ENCODE results near the gene FBXO7. TPM values are rescaled to one million over a fixed set of nuclear protein-coding genes. Genes with fewer than 3 reads are reported as not detected.
A peak's percentile ranks its signal among the peaks of the same experiment; 100 is the strongest.

FBXO7 gene
- total RNA-seq, 1 donor from 2014 or later: 93.8 TPM

DNA sequence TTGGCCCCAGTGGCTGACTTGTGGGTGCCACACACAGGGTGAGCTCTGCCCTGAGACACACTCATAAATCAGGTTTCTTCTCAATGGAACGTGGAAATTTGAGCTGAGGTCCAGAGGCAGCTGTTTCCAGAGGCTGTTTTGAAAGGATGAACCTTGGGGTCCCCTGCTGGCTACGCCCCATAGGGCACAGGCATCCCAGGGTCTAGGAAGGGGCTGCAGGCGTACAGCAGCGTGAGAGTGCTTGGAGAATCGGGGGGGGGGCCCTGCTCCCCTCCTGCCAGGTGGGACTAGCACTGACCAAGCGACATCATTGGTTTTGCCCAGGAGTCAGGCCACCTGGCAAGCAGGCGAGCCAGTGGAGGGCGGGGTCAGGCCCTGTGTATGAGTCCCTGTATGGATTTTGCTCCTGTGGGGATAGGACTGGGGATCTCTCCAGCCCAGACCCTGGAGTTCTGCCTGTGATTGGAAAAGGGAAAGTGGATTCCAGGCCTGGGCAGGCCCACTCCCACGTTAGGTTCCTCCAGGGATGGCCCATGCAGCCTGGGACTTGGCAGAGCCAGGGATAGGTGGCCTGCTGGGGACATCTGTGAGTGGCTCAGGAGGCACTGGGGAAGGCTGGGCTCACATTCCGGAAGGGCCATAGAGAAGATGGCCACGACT is 61.0 kb downstream of the FBXO7 start:
- Mint-ChIP-seq H3K36me3 (ENCODE audit: low read depth, unreplicated experiment) (peaks cover 3% of the 10 kb centered on the region), H3K4me3 (ENCODE audit: unreplicated experiment) (no peak overlapping the region), H3K4me1 (ENCODE audit: unreplicated experiment) (peaks cover 25% of the 10 kb centered on the region), H3K27me3 (ENCODE audit: unreplicated experiment) (peaks cover 8% of the 10 kb centered on the region), H3K27ac (ENCODE audit: unreplicated experiment) (no peak overlapping the region), H3K9me3 (ENCODE audit: unreplicated experiment) (no peaks in the 10 kb centered on the region)
- no peak for DNase-seq (ENCODE audit: low spot score)
- TF ChIP-seq CTCF (IDR thresholded peaks at IDR 0.05; ENCODE audit: unreplicated experiment): no peak

DNA sequence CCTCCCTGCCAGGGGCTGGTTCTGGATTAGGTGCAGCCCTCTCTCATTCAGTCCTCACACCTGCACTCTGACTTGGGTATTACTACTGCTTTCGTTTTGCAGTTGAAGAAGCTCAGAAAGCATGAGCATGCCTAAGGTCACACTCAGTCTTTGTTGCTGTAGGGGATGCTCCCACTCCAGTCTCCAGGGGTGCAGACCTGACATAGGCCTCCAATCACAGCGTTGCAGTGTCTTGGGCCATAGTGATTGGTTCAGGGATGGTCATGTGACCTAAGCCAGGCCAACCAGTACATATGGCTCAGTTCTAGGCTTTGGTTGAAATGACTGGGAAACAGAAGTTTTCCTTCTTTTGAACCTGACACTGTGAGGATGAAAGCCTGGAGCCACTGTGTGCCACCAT is 61.7 kb downstream of the FBXO7 start:
- no peak overlapping the region for H3K4me3 Mint-ChIP-seq (ENCODE audit: unreplicated experiment)
- TF ChIP-seq CTCF (IDR thresholded peaks at IDR 0.05; ENCODE audit: unreplicated experiment): no peak
- peaks cover 6% of the 10 kb centered on the region for H3K27me3 Mint-ChIP-seq (ENCODE audit: unreplicated experiment)
- H3K27ac Mint-ChIP-seq (ENCODE audit: unreplicated experiment): no peak overlapping the region
- DNase-seq (ENCODE audit: low spot score): no peak
- peaks cover 3% of the 10 kb centered on the region for H3K36me3 Mint-ChIP-seq (ENCODE audit: low read depth, unreplicated experiment)
- peaks cover 25% of the 10 kb centered on the region for H3K4me1 Mint-ChIP-seq (ENCODE audit: unreplicated experiment)
- H3K9me3 Mint-ChIP-seq (ENCODE audit: unreplicated experiment): no peaks in the 10 kb centered on the region

DNA sequence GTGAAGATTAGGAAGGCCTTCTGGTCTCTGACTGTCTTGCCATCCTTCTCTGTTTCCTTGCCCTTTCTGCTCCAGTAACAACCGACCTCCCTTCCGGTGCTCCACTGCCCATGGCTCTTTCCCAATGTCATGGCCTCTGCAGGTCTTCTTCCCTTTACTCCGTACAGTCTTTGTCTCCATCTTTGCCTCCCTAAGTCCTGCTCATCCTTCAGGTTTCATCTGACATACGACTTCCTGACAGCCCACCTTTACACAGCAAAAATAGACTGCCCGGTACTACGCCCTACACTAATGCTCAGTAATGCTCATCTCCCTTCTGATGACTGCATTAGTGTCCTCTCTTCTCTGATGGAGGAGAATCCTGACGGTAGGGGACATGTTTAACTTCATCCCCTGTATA is 63.9 kb downstream of the FBXO7 start:
- Mint-ChIP-seq H3K4me1 (ENCODE audit: unreplicated experiment) (peaks cover 15% of the 10 kb centered on the region), H3K9me3 (ENCODE audit: unreplicated experiment) (no peaks in the 10 kb centered on the region), H3K27ac (ENCODE audit: unreplicated experiment) (no peak overlapping the region), H3K27me3 (ENCODE audit: unreplicated experiment) (peaks cover 8% of the 10 kb centered on the region), H3K4me3 (ENCODE audit: unreplicated experiment) (no peak overlapping the region), H3K36me3 (ENCODE audit: low read depth, unreplicated experiment) (peaks cover 3% of the 10 kb centered on the region)
- DNase-seq (ENCODE audit: low spot score): no peak
- no peak for TF ChIP-seq CTCF (IDR thresholded peaks at IDR 0.05; ENCODE audit: unreplicated experiment)

DNA sequence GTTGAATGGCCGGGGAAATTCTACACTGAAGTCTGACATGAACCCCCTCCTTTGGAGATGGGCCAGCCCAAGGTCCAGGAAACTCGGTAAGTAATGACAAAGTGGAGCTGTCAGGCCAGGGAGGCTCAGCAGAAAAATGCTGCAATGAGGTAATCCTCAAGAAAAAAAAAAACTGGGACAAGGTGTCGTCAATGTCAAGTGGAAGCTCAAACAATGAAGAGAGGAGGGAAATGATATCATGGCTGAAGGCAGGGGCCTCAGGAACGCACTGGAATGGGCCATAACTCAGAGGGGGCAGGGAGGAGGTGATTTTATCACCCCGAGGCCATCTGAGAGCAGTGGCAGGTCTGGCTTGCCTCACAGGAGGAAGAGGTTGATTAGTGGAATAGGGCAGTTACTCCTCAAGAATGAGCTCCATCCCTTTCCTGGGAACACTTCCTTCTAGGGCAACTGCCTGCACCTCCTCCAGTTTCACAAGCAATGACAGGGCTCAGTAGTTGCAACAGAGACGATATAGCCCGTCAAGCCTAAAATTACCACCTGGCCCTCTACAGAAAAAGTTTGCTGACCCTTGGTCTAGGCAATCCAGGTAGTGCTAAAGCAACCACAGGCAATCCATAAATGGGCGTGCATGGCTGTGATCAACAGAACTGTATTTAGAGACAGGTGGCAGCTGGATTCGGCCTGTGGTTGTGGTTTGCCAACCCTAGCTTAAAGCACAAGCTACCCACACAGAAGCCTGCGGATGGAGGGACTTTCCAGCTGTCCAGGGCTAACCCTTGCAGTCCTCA is 65.2 kb downstream of the FBXO7 start:
- Mint-ChIP-seq H3K36me3 (ENCODE audit: low read depth, unreplicated experiment) (peaks cover 3% of the 10 kb centered on the region), H3K27me3 (ENCODE audit: unreplicated experiment) (peaks cover 8% of the 10 kb centered on the region), H3K4me3 (ENCODE audit: unreplicated experiment) (no peak overlapping the region), H3K4me1 (ENCODE audit: unreplicated experiment) (peaks cover 15% of the 10 kb centered on the region), H3K27ac (ENCODE audit: unreplicated experiment) (peak overlapping the region; percentile 50), H3K9me3 (ENCODE audit: unreplicated experiment) (no peaks in the 10 kb centered on the region)
- no peak for TF ChIP-seq CTCF (IDR thresholded peaks at IDR 0.05; ENCODE audit: unreplicated experiment)
- DNase-seq (ENCODE audit: low spot score): no peak

GRCh38 chr22:32541481-32541880 is 66.9 kb downstream of the FBXO7 start:
- peaks cover 3% of the 10 kb centered on the region for H3K36me3 Mint-ChIP-seq (ENCODE audit: low read depth, unreplicated experiment)
- H3K27me3 Mint-ChIP-seq (ENCODE audit: unreplicated experiment): peaks cover 8% of the 10 kb centered on the region
- no peak for TF ChIP-seq CTCF (IDR thresholded peaks at IDR 0.05; ENCODE audit: unreplicated experiment)
- H3K27ac Mint-ChIP-seq (ENCODE audit: unreplicated experiment): no peak overlapping the region
- peaks cover 21% of the 10 kb centered on the region for H3K4me1 Mint-ChIP-seq (ENCODE audit: unreplicated experiment)
- DNase-seq (ENCODE audit: low spot score): no peak
- no peaks in the 10 kb centered on the region for H3K9me3 Mint-ChIP-seq (ENCODE audit: unreplicated experiment)
- H3K4me3 Mint-ChIP-seq (ENCODE audit: unreplicated experiment): no peak overlapping the region
